Subcutaneous adipose tissue (tissue), 4 donors: Measurements from ENCODE around the gene IGSF9. TPM values are rescaled to one million over a fixed set of nuclear protein-coding genes. Genes with fewer than 3 reads are reported as not detected.

Source experiments
- CTCF ChIP-seq: fragments of 450-650 bp; IDR thresholded peaks from one replicate; pipeline ENCODE4 v1.5.1; 2016; ENCODE audit warnings: low read depth, mild to moderate bottlenecking, control low read depth, antibody characterized with exemption, moderate library complexity
- total RNA-seq, 4 donors: library from RNA; depleted of rRNA; stranded (reverse); fragments of >200 nt; gene quantifications; one replicate each; pipeline ENCODE4 v1.1.0, GENCODE V29; 2016

The IGSF9 gene
- total RNA-seq, 4 donors from 2014 or later, result 0.17 to 0.33 TPM; not detected in 2

- TF ChIP-seq CTCF, result no peak
Observed at GRCh38 chr1:159908031-159908940, 37.1 kb downstream of the IGSF9 start.

GRCh38 chr1:159906960-159907359 lies 38.5 kb downstream of the IGSF9 start:
- no peak for TF ChIP-seq CTCF

GRCh38 chr1:159902541-159902940 lies 42.9 kb downstream of the IGSF9 start:
- no peak for TF ChIP-seq CTCF

- TF ChIP-seq CTCF, result no peak
Observed at GRCh38 chr1:159900755-159901360, 44.6 kb downstream of the IGSF9 start.

GRCh38 chr1:159900086-159900680 lies 45.2 kb downstream of the IGSF9 start, which contains the start of gene CFAP45:
Gene CFAP45, minus strand, starts transcription at chr1:159900165. Its CDS starts 67 bp downstream, at chr1:159900098.
- no peak for TF ChIP-seq CTCF

GRCh38 chr1:159898527-159898926 lies 46.9 kb downstream of the IGSF9 start:
- no peak for TF ChIP-seq CTCF

GRCh38 chr1:159897962-159898361 lies 47.5 kb downstream of the IGSF9 start:
- no peak for TF ChIP-seq CTCF
